Keratinocyte (primary cell): Measurements from ENCODE around the gene PLEKHN1. TPM values are rescaled to one million over a fixed set of nuclear protein-coding genes. Genes with fewer than 3 reads are reported as not detected.

ENCODE experiments used
- DNase-seq: peaks from one replicate; pipeline ENCODE4 v3.0.0-alpha.2; 2011; ENCODE audit warnings: low read depth, missing footprints, low spot score
- FAIRE-seq: peaks from 2 replicates; lab custom pipeline; 2011; peaks lifted over from hg19 to GRCh38; lab: Jason Lieb, UNC
- H2AFZ ChIP-seq: 2 replicates; pipeline ENCODE4 v1.6.0; 2012; ENCODE audit warnings: low read length, control low read depth, inconsistent platforms; ENCODE audit not compliant: control insufficient read depth
- H3K27ac ChIP-seq: 2 replicates; pipeline ENCODE4 v1.5.1; 2011; ENCODE audit warnings: low read length; ENCODE audit not compliant: control insufficient read depth, insufficient read depth
- H3K27me3 ChIP-seq: 3 replicates; pipeline ENCODE4 v1.6.0; 2011; ENCODE audit warnings: low read length; ENCODE audit not compliant: control insufficient read depth, insufficient read depth; ENCODE audit errors: extremely low read depth
- H3K36me3 ChIP-seq, 2 experiments: 2 replicates in 1 of 2; 3 replicates in 1 of 2; pipeline ENCODE4 v1.5.1; 2011; ENCODE audit warnings: low read length in 2 of 2, mild to moderate bottlenecking in 1 of 2; ENCODE audit not compliant: control insufficient read depth in 2 of 2, insufficient read depth in 2 of 2; ENCODE audit errors: extremely low read depth in 1 of 2
- H3K4me1 ChIP-seq: 3 replicates; pipeline ENCODE4 v1.5.1; 2011; ENCODE audit warnings: low read length; ENCODE audit not compliant: control insufficient read depth, insufficient read depth; ENCODE audit errors: extremely low read depth
- H3K4me2 ChIP-seq: 3 replicates; pipeline ENCODE4 v1.6.0; 2011; ENCODE audit warnings: low read depth, low read length; ENCODE audit not compliant: control insufficient read depth, insufficient read depth; ENCODE audit errors: extremely low read depth
- H3K4me3 ChIP-seq, 3 experiments: fragments of 200-600 bp in 1 of 3; sonication (generic) in 1 of 3; 2 replicates in 2 of 3; 3 replicates in 1 of 3; pipeline ENCODE4 v1.5.1; 2011 to 2016; ENCODE audit warnings: low read length in 3 of 3, mild to moderate bottlenecking in 3 of 3, control low read depth in 2 of 3, inconsistent platforms in 1 of 3, low read depth in 1 of 3, mixed read lengths in 1 of 3, mixed run types in 1 of 3, moderate library complexity in 1 of 3; ENCODE audit not compliant: control insufficient read depth in 2 of 3, insufficient read depth in 2 of 3; ENCODE audit errors: extremely low read depth in 1 of 3
- H3K79me2 ChIP-seq: 2 replicates; pipeline ENCODE4 v1.6.0; 2012; ENCODE audit warnings: low read length; ENCODE audit not compliant: control insufficient read depth, insufficient read depth
- H3K9ac ChIP-seq: 3 replicates; pipeline ENCODE4 v1.6.0; 2011; ENCODE audit warnings: low read length; ENCODE audit not compliant: control insufficient read depth, insufficient read depth; ENCODE audit errors: extremely low read depth
- H3K9me1 ChIP-seq: 3 replicates; pipeline ENCODE4 v1.6.0; 2011; ENCODE audit warnings: low read length; ENCODE audit not compliant: control insufficient read depth, insufficient read depth; ENCODE audit errors: extremely low read depth
- H3K9me3 ChIP-seq: 2 replicates; pipeline ENCODE4 v1.5.1; 2012; ENCODE audit warnings: low read depth, low read length; ENCODE audit not compliant: control insufficient read depth
- H4K20me1 ChIP-seq: 3 replicates; pipeline ENCODE4 v1.6.0; 2011; ENCODE audit warnings: low read length; ENCODE audit not compliant: control insufficient read depth, insufficient read depth; ENCODE audit errors: extremely low read depth
- CTCF ChIP-seq, 3 experiments: IDR thresholded peaks in 1 of 3; conservative IDR thresholded peaks in 1 of 3; optimal IDR thresholded peaks in 1 of 3; 2 replicates in 2 of 3; 3 replicates in 1 of 3; pipeline versions ENCODE3 to v1.5.1; 2011; ENCODE audit warnings: low read length in 3 of 3, mild to moderate bottlenecking in 3 of 3, moderate library complexity in 2 of 3, control low read depth in 1 of 3, inconsistent platforms in 1 of 3; ENCODE audit not compliant: insufficient read depth in 2 of 3; ENCODE audit errors: extremely low read depth in 1 of 3
- EZH2 ChIP-seq: IDR thresholded peaks from one replicate; pipeline ENCODE4 v1.6.1; 2012; ENCODE audit warnings: inconsistent platforms, mild to moderate bottlenecking, low read length, moderate library complexity
- dilution Hi-C: fragments of 300-500 bp; cut with MboI; formaldehyde crosslinking; loops from one replicate; pipeline ENCODE4 v1.7.0; 2020; ENCODE audit warnings: low sequenced_read_pairs; ENCODE audit not compliant: extremely low pct_ligation_motif_present
- polyA plus RNA-seq, 5 experiments: library from polyadenylated mRNA; depleted of rRNA in 3 of 5; stranded (reverse) in 3 of 5; stranded (forward) in 1 of 5; unstranded in 1 of 5; fragments of >200 nt; gene quantifications; 1 replicate in 1 of 5; 2 replicates in 3 of 5; 3 replicates in 1 of 5; pipeline versions ENCODE4 v1.2.1 to v1.2.3, GENCODE V29; 2011 to 2012; ENCODE audit warnings: missing spikeins in 2 of 5, low read depth in 1 of 5, low replicate concordance in 1 of 5

PLEKHN1 gene
- polyA plus RNA-seq, 1 donor (not counting 4 experiments of a cell fraction or from before 2014, with no cell fraction given) = 2.5 TPM

GRCh38 chr1:952201-952600, 14.1 kb upstream of the PLEKHN1 start:
- Histone ChIP-seq H3K9me1 (no peaks in the 10 kb centered on the region), H3K27me3 (no peaks in the 10 kb centered on the region)

GRCh38 chr1:952603-953002, 13.7 kb upstream of the PLEKHN1 start:
- peaks cover 9% of the 10 kb centered on the region for H4K20me1 ChIP-seq
- H2AFZ ChIP-seq = no peak overlapping the region
- TF ChIP-seq CTCF (optimal IDR thresholded peaks at IDR 0.05 in 1 of 3, IDR thresholded peaks at IDR 0.05 in 1 of 3, conservative IDR thresholded peaks at IDR 0.05 in 1 of 3; ENCODE audit: extremely low read depth in 1 of 3, insufficient read depth in 2 of 3, low read length in 3 of 3) = no peak
- no peak for TF ChIP-seq EZH2
- H3K4me2 ChIP-seq = no peak overlapping the region
- H3K9me3 ChIP-seq = no peaks in the 10 kb centered on the region
- H3K9me1 ChIP-seq = no peaks in the 10 kb centered on the region
- H3K27ac ChIP-seq = no peak overlapping the region
- FAIRE-seq (no peak), DNase-seq (no peak)
- H3K27me3 ChIP-seq = no peaks in the 10 kb centered on the region
- peaks cover 71 to 78% of the 10 kb centered on the region in 2 experiments for H3K36me3 ChIP-seq
- H3K9ac ChIP-seq = no peak overlapping the region
- peaks cover 17% of the 10 kb centered on the region for H3K79me2 ChIP-seq
- no peak overlapping the region for H3K4me3 ChIP-seq
- peaks cover 3% of the 10 kb centered on the region for H3K4me1 ChIP-seq
- dilution Hi-C loops = no loop called here

More at GRCh38 chr1:952201-952600, 14.1 kb upstream of the PLEKHN1 start:
- no peak overlapping the region for H2AFZ ChIP-seq
- no peaks in the 10 kb centered on the region for H3K9me3 ChIP-seq
- DNase-seq (no peak), FAIRE-seq (no peak)
- dilution Hi-C loops = no loop called here
- H3K36me3 ChIP-seq = peaks cover 74 to 76% of the 10 kb centered on the region in 2 experiments
- H4K20me1 ChIP-seq = peaks cover 5% of the 10 kb centered on the region
- H3K4me2 ChIP-seq = no peak overlapping the region
- H3K27ac ChIP-seq = no peak overlapping the region
- H3K9ac ChIP-seq = no peak overlapping the region
- no peak overlapping the region for H3K4me3 ChIP-seq
- no peak for TF ChIP-seq CTCF (optimal IDR thresholded peaks at IDR 0.05 in 1 of 3, IDR thresholded peaks at IDR 0.05 in 1 of 3, conservative IDR thresholded peaks at IDR 0.05 in 1 of 3; ENCODE audit: extremely low read depth in 1 of 3, insufficient read depth in 2 of 3, low read length in 3 of 3)
- TF ChIP-seq EZH2 = no peak
- H3K4me1 ChIP-seq = no peaks in the 10 kb centered on the region
- H3K79me2 ChIP-seq = peaks cover 13% of the 10 kb centered on the region
